Right renal cortex interstitium (tissue), 3 donors: ENCODE results near the gene TMEM258. TPM values are rescaled to one million over a fixed set of nuclear protein-coding genes. Genes with fewer than 3 reads are reported as not detected.

ENCODE experiments used
- DNase-seq, 3 donors: peaks; one replicate each; pipeline ENCODE4 v3.0.0-alpha.2; 2013; ENCODE audit warnings: low read depth in 3 of 3, low spot score in 2 of 3
- polyA plus RNA-seq, 3 donors: library from polyadenylated mRNA; unstranded; fragments of 120-200 nt; gene quantifications; one replicate each; pipeline ENCODE4 v1.2.1, GENCODE V29; 2013; ENCODE audit not compliant: insufficient read length in 3 of 3

Gene TMEM258
- 100 to 1,000 TPM; 157 to 206 (median 192) TPM for polyA plus RNA-seq

GRCh38 chr11:61792310-61793082, at the start of gene TMEM258, which contains the start of gene FEN1:
TSS of gene TMEM258 (minus strand) at chr11:61792599. CDS start at chr11:61792558, 41 bp downstream.
TSS of gene FEN1 (plus strand) at chr11:61792911. CDS start at chr11:61795362, 2,451 bp downstream.
- DNase-seq: peak; percentile 90 to 95 (median 91)

GRCh38 chr11:61841636-61842527, 49.5 kb upstream of the TMEM258 start:
- DNase-seq: no peak

- no peak for DNase-seq
These were observed 48.0 kb upstream of the TMEM258 start for GRCh38 chr11:61840371-61840770.

GRCh38 chr11:61839742-61840141, 47.3 kb upstream of the TMEM258 start:
- no peak for DNase-seq

- no peak for DNase-seq
These were observed 46.5 kb upstream of the TMEM258 start for GRCh38 chr11:61838921-61839320.

GRCh38 chr11:61838501-61838900, 46.1 kb upstream of the TMEM258 start:
- no peak for DNase-seq

- DNase-seq: no peak
These were observed 45.1 kb upstream of the TMEM258 start for GRCh38 chr11:61837411-61838005.

- no peak for DNase-seq
These were observed 43.8 kb upstream of the TMEM258 start for GRCh38 chr11:61836193-61836592.

- DNase-seq: no peak
These were observed 42.1 kb upstream of the TMEM258 start for GRCh38 chr11:61834278-61835048.

- DNase-seq: no peak
These were observed 41.5 kb upstream of the TMEM258 start for GRCh38 chr11:61833926-61834277.

- no peak for DNase-seq
These were observed 41.1 kb upstream of the TMEM258 start for GRCh38 chr11:61833471-61833870.

GRCh38 chr11:61832754-61833153, 40.4 kb upstream of the TMEM258 start:
- DNase-seq: no peak

GRCh38 chr11:61832207-61832606, 39.8 kb upstream of the TMEM258 start:
- DNase-seq: no peak

GRCh38 chr11:61830237-61831105, 38.1 kb upstream of the TMEM258 start:
- no peak for DNase-seq

GRCh38 chr11:61829806-61830205, 37.4 kb upstream of the TMEM258 start:
- no peak for DNase-seq

GRCh38 chr11:61828629-61829407, 36.4 kb upstream of the TMEM258 start:
- DNase-seq: peak in 1 of 3 donors; percentile 30

GRCh38 chr11:61828379-61828628, 35.9 kb upstream of the TMEM258 start:
- DNase-seq: no peak

GRCh38 chr11:61827571-61828378, 35.4 kb upstream of the TMEM258 start, which contains the start of gene FADS2:
TSS of gene FADS2 (plus strand) at chr11:61828300. CDS start at chr11:61828391, 91 bp downstream.
- peak in 2 of 3 donors; percentile 81 to 85 for DNase-seq
